NCI-H82 treated with DMSO at 0.1 percent for 48 hours (cell line): ENCODE results near the gene NFASC.

ENCODE experiments used
- DNase-seq: peaks from one replicate; lab custom pipeline; 2025; ENCODE audit not compliant: unreplicated experiment; lab: John Stamatoyannopoulos, UW

NFASC gene

GRCh38 chr1:204870160-204870912, at the start of gene NFASC:
NFASC (plus strand) TSS chr1:204870862; CDS start chr1:204944316, 73,454 bp downstream.
- DNase-seq, result no peak

GRCh38 chr1:204821476-204821875, 49.2 kb upstream of the NFASC start:
- DNase-seq, result no peak

GRCh38 chr1:204821924-204822323, 48.7 kb upstream of the NFASC start:
- DNase-seq, result no peak

- peak; percentile 51 for DNase-seq
These were observed 43.7 kb upstream of the NFASC start for GRCh38 chr1:204826970-204827369.

- DNase-seq, result peak; percentile 51
These were observed 42.3 kb upstream of the NFASC start for GRCh38 chr1:204828352-204828850.

- DNase-seq, result no peak
These were observed 41.4 kb upstream of the NFASC start for GRCh38 chr1:204829133-204829825.

GRCh38 chr1:204830747-204831146, 39.9 kb upstream of the NFASC start:
- DNase-seq, result no peak

GRCh38 chr1:204831186-204831585, 39.5 kb upstream of the NFASC start:
- no peak for DNase-seq

GRCh38 chr1:204834336-204834735, 36.3 kb upstream of the NFASC start:
- peak; percentile 94 for DNase-seq

- no peak for DNase-seq
These were observed 35.9 kb upstream of the NFASC start for GRCh38 chr1:204834752-204835151.

- DNase-seq, result no peak
These were observed 34.9 kb upstream of the NFASC start for GRCh38 chr1:204835737-204836136.

GRCh38 chr1:204836856-204837255, 33.8 kb upstream of the NFASC start:
- DNase-seq, result no peak

GRCh38 chr1:204837440-204838084, 33.1 kb upstream of the NFASC start:
- no peak for DNase-seq

- DNase-seq, result no peak
These were observed 29.3 kb upstream of the NFASC start for GRCh38 chr1:204841316-204841715.

- no peak for DNase-seq
These were observed 28.9 kb upstream of the NFASC start for GRCh38 chr1:204841798-204842197.

GRCh38 chr1:204842369-204842768, 28.3 kb upstream of the NFASC start:
- no peak for DNase-seq

- DNase-seq, result no peak
These were observed 27.8 kb upstream of the NFASC start for GRCh38 chr1:204842892-204843291.

GRCh38 chr1:204846546-204846945, 24.1 kb upstream of the NFASC start:
- DNase-seq, result no peak

- no peak for DNase-seq
These were observed 22.1 kb upstream of the NFASC start for GRCh38 chr1:204848579-204848978.

GRCh38 chr1:204852854-204853253, 17.8 kb upstream of the NFASC start:
- DNase-seq, result peak; percentile 91

- DNase-seq, result no peak
These were observed 17.2 kb upstream of the NFASC start for GRCh38 chr1:204853436-204853835.

- DNase-seq, result peak; percentile 94
These were observed 16.4 kb upstream of the NFASC start for GRCh38 chr1:204854286-204854685.
